Measurements from ENCODE around the gene CEP41.

DNA sequence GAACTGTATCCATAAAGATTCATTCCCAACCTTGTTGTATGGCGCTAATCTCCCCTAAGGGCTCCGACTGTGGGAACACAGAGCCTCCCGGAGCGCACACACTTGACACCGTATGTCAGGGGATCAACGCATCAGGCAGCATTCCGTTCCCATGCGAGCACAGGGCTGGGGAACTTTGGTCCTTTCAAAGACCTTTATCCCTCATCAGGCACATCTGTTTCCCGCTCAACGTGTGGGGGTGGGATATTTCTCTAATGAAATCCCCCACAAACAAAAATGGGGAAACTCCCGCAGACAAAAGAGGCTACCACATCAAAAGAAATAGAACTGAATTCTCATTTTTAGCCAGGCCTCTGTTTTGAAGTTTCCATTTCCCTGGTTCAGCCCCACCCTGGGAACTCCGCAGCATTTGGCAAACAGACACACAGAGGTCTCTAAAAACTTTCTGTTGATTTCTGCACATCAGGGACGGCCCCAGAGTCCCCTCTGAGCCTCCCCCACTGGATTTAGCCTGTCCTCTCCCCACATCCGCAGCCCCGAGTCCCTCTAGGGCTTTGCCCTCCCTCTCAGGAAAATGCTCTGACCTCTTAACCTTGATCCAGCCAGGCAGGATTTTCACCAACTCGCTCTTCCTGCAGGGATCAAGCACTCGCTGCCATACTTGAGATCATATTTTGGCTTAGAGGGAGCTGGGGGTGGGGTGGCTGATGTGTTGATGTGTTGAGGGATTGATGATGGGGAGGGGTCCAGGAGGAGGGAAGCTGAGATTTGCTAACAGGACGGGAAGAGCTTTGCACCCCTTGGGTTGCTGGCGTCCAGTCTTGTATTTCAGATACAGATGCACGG, 89.6 kb downstream of the CEP41 start:
- TF ChIP-seq, protein P1, sequence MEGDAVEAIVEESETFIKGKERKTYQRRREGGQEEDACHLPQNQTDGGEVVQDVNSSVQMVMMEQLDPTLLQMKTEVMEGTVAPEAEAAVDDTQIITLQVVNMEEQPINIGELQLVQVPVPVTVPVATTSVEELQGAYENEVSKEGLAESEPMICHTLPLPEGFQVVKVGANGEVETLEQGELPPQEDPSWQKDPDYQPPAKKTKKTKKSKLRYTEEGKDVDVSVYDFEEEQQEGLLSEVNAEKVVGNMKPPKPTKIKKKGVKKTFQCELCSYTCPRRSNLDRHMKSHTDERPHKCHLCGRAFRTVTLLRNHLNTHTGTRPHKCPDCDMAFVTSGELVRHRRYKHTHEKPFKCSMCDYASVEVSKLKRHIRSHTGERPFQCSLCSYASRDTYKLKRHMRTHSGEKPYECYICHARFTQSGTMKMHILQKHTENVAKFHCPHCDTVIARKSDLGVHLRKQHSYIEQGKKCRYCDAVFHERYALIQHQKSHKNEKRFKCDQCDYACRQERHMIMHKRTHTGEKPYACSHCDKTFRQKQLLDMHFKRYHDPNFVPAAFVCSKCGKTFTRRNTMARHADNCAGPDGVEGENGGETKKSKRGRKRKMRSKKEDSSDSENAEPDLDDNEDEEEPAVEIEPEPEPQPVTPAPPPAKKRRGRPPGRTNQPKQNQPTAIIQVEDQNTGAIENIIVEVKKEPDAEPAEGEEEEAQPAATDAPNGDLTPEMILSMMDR (optimal IDR thresholded peaks at IDR 0.05 in 1 of 3, IDR thresholded peaks at IDR 0.05 in 1 of 3, conservative IDR thresholded peaks at IDR 0.05 in 1 of 3; ENCODE audit: extremely low read depth in 1 of 3, insufficient read depth in 2 of 3, low read length in 3 of 3), result no peak
- no peak for TF ChIP-seq EZH2 (IDR thresholded peaks at IDR 0.05; ENCODE audit: low read length)
